Measurements from ENCODE around the gene ARID2.
A peak's percentile ranks its signal among the peaks of the same experiment; 100 is the strongest.

Gene ARID2

DNA sequence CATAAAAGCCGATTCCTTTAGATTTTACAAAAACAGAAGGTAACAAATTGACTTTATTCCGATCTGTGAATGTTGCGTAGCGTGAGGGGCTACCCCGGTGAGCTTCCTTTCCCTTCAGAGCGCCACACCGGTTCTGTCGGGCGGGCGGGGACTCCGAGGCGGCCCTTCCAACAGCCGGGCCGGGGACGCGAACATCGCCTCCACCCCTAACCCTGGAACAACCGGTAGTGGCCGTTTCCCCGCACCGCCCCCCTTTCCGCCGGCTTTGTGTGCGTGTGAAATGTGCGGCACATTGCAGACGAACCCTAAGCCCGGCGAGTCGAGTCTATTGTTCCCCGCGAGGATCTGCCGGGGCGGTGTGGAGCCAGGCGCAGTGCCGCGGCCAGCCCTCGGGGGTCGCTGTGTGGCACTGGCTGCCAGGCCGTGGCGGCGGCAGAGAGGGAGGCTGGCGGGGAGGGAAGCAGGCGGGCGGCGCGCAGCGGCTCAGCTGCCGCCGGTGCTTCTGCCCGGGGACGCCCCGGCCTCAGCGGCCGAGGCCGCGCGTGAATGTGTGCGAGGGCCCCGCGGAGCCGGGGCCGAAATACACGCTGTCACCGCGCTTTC, 775 bp upstream of the ARID2 start:
- Mint-ChIP-seq H3K27ac (peak overlapping the region; percentile 93), H3K27me3 (ENCODE audit: low read depth) (no peaks in the 10 kb centered on the region), H3K4me1 (ENCODE audit: low read depth) (peaks cover 23% of the 10 kb centered on the region), H3K36me3 (ENCODE audit: low read depth) (peaks cover 19% of the 10 kb centered on the region), H3K9me3 (no peaks in the 10 kb centered on the region), H3K4me3 (peak overlapping the region; percentile 96)

DNA sequence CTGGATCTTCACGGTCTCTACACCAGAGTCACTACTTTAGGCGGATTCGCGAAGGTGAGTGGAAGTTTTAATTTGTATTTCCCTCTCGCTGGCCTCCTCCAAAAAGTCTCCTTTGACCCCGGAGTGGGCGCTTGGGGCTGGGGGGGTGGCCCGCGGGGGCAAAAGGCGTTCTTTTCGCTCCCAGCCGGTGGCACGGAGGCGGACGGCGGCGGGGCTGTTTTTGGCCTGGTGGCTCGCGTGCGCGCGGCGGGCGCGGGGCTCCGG, 510 bp downstream of the ARID2 start:
- Mint-ChIP-seq H3K27ac (peak overlapping the region; percentile 96), H3K9me3 (no peaks in the 10 kb centered on the region), H3K4me3 (peak overlapping the region; percentile 93), H3K36me3 (ENCODE audit: low read depth) (peaks cover 24% of the 10 kb centered on the region), H3K27me3 (ENCODE audit: low read depth) (no peaks in the 10 kb centered on the region), H3K4me1 (ENCODE audit: low read depth) (peaks cover 27% of the 10 kb centered on the region)

DNA sequence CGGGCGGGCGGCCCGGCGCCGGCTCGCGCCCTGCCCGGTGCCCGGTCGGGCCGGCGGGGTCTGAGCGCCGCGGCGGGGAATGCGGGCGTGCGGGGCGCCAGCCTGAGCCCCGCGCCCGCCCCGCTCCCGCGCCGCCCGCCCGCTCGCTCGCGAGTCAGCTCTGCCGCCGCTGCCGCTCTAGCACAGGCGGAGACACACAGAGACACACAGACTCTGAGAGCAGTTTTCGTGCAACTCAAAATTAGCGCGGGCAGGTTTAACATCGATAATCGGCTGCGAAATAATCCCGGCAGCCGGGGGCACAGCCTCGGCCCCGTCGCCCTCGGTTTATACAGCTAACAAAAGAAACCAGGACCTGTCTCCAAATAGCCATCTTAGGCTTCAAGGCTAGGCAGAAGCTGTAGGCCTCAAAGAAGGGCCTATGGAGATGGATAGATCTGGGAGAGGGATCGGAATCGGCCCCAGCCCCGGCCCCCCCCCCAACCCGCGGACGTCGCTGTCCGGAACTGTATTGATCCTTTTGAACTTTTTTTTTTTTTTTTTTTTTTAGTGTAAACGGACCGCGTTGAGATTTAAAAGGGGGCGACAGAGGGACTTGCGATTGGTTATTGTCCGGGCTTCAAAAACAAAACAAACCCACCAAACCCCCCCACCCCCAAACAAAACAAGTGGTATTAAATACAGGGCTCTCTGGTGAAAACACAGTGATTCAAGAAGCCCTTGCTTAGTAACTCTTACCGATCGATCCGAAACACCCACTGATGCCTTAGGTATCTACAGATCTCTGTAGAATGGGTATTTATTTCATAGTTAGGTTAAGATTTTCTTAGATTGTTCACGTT, 1.1 kb downstream of the ARID2 start:
- Mint-ChIP-seq H3K36me3 (ENCODE audit: low read depth) (peaks cover 30% of the 10 kb centered on the region), H3K9me3 (no peaks in the 10 kb centered on the region), H3K4me1 (ENCODE audit: low read depth) (peaks cover 30% of the 10 kb centered on the region), H3K4me3 (peak overlapping the region; percentile 93), H3K27me3 (ENCODE audit: low read depth) (no peaks in the 10 kb centered on the region), H3K27ac (peak overlapping the region; percentile 92)

DNA sequence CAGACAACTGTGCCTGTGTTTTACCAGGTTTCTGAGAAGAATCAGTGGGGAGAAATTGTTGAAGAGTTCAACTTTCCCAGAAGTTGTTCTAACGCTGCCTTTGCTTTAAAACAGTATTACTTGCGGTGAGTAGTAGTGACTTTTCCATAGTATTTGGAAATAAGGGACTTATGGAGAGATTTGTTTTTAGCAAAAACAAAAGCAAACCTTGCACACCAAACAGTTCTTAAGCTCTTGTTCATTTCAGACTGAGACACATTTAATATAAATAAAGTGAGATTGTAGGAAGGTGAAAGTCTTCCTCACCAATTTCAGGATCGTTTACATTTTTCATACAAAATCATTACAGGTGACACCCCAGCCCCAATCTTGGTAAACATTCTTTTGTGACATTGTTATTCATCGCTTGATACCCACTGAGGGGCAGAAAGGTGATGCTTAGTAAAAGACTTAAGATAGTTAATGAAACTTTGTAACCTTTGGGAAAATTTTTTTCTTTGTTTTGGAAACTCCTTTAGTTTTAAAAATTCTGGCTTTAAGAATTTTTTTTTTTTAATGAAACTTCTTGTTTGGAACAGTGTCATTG, 1.8 kb downstream of the ARID2 start:
- H3K27ac Mint-ChIP-seq = peak overlapping the region; percentile 92
- H3K4me1 Mint-ChIP-seq (ENCODE audit: low read depth) = peaks cover 33% of the 10 kb centered on the region
- no peaks in the 10 kb centered on the region for H3K9me3 Mint-ChIP-seq
- H3K27me3 Mint-ChIP-seq (ENCODE audit: low read depth) = no peaks in the 10 kb centered on the region
- H3K4me3 Mint-ChIP-seq = peak overlapping the region; percentile 93
- peaks cover 31% of the 10 kb centered on the region for H3K36me3 Mint-ChIP-seq (ENCODE audit: low read depth)

DNA sequence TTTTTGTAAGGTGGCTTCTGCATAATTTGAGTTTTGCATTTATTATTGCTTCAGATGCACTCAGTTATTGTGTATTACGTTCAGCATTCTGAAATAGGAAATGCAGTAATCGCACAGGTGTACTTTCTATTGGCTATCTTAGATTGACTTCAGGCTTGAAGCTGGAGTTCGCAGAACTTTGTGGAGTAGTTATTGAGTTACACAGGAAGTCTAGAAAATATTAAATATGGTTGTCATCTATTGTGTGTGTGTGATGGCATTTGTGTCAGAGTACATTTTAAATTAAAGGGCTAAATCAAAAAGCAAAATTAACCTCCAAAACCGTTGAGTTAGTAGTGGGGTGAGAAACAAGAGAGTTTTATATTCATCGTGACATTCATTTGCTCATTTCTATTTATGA, 2.7 kb downstream of the ARID2 start:
- Mint-ChIP-seq H3K36me3 (ENCODE audit: low read depth) (peaks cover 39% of the 10 kb centered on the region), H3K9me3 (peaks cover 6% of the 10 kb centered on the region), H3K27ac (peak overlapping the region; percentile 87), H3K4me1 (ENCODE audit: low read depth) (peaks cover 34% of the 10 kb centered on the region), H3K27me3 (ENCODE audit: low read depth) (no peaks in the 10 kb centered on the region), H3K4me3 (peak overlapping the region; percentile 82)

DNA sequence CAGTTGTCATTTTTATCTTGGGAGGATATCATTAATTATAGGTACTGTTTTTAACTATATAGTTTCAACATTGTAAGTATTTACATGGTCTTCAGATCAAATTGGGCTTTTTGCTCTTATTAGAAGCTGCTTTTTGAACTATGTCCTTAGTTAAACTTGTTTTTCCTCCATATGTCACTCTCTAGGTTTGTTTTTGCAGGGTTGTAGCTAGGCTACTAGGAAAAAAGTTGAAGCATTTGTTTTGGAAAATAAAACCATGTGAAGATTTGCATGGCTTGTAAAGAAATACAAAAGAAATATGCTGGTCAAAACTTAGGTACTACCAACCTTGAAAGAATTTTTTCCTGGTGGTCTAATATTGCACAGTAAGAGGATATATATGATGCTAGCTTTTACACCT, 3.4 kb downstream of the ARID2 start:
- H3K4me1 Mint-ChIP-seq (ENCODE audit: low read depth) = peaks cover 32% of the 10 kb centered on the region
- H3K4me3 Mint-ChIP-seq = peak overlapping the region; percentile 76
- H3K9me3 Mint-ChIP-seq = peaks cover 8% of the 10 kb centered on the region
- H3K27ac Mint-ChIP-seq = peak overlapping the region; percentile 67
- H3K27me3 Mint-ChIP-seq (ENCODE audit: low read depth) = no peaks in the 10 kb centered on the region
- H3K36me3 Mint-ChIP-seq (ENCODE audit: low read depth) = peaks cover 42% of the 10 kb centered on the region

DNA sequence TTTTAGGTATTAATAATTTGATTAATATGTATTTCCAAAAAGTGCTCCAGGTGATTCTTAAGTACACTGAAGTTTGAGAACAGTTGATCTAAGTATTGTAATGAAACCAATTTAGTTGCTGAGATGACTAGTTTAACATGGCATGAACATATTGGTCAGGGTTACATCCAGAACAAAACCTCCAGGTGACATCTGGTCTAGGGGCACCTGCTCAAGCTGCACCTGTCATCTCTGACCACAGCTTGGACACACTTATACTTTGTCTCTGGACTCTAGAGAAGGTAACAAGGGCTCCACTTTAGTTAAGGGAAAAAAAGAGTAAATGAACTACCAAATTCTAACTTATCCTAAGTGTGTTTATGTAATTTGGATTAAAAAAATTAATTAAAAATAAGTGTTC, 8.1 kb downstream of the ARID2 start:
- Mint-ChIP-seq H3K36me3 (ENCODE audit: low read depth) (peaks cover 43% of the 10 kb centered on the region), H3K9me3 (peaks cover 13% of the 10 kb centered on the region), H3K4me3 (no peak overlapping the region), H3K27me3 (ENCODE audit: low read depth) (no peaks in the 10 kb centered on the region), H3K4me1 (ENCODE audit: low read depth) (peaks cover 24% of the 10 kb centered on the region), H3K27ac (no peak overlapping the region)

DNA sequence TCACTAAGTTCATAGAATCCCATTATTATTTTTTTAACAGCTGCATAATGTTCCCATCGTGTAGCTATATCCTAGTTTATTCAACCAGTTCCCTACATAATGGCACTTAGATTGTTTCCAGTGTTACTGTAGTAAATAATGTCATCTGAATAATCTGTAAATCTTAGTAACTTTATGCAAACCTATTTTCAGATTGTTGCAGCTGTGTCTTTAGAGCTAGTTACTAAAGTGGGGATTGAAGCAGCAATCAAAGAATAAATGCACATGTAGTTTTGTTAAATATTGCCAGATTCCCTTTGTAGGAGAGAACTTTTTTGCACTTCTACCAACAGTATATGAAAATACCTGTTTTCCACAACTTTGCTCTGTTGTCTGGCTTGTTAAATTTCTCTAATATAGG, 13.1 kb downstream of the ARID2 start:
- Mint-ChIP-seq H3K9me3 (peaks cover 5% of the 10 kb centered on the region), H3K36me3 (ENCODE audit: low read depth) (peaks cover 13% of the 10 kb centered on the region), H3K4me3 (no peak overlapping the region), H3K4me1 (ENCODE audit: low read depth) (peaks cover 13% of the 10 kb centered on the region), H3K27me3 (ENCODE audit: low read depth) (no peaks in the 10 kb centered on the region), H3K27ac (no peak overlapping the region)

DNA sequence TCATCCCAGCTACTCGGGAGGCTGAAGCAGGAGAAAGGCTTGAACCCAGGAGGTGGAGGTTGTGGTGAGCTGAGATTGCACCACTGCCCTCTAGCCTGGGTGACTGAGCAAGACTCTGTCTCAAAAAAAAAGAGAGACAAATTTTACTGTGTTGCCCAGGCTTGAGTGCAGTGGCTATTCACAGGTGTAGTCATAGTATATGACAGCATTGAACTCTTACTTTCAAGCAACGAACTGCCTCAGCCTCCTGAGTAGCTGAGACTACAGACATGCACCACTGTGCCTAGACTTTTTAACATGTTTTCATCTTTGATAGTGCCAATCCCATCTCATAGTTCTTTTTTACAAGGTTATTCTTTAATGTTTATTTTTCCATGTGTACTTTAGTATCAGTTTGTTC, 13.7 kb downstream of the ARID2 start:
- peaks cover 10% of the 10 kb centered on the region for H3K36me3 Mint-ChIP-seq (ENCODE audit: low read depth)
- H3K27ac Mint-ChIP-seq = no peak overlapping the region
- peaks cover 5% of the 10 kb centered on the region for H3K9me3 Mint-ChIP-seq
- H3K27me3 Mint-ChIP-seq (ENCODE audit: low read depth) = no peaks in the 10 kb centered on the region
- peaks cover 16% of the 10 kb centered on the region for H3K4me1 Mint-ChIP-seq (ENCODE audit: low read depth)
- H3K4me3 Mint-ChIP-seq = no peak overlapping the region

DNA sequence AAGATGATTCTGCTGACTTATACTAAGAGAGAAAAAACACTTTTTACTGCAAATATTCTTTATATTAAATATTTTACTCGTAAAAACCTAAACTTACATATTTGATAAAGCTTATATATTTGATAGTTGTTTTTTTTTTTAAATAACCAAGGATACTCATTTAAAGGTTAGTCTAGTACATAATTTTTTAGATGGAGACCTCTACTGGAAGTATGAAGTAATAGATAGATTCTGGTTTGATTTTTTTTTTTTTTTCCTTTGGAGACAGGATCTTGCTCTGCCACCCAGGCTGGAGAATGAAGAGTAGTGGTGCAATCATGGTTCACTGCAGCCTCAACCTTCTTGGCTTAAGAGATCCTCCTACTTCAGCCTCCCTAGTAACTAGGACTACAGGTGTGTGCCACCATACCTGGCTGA, 16.4 kb downstream of the ARID2 start:
- peak overlapping the region; percentile 1 for H3K27ac Mint-ChIP-seq
- peaks cover 5% of the 10 kb centered on the region for H3K9me3 Mint-ChIP-seq
- no peak overlapping the region for H3K4me3 Mint-ChIP-seq
- no peaks in the 10 kb centered on the region for H3K27me3 Mint-ChIP-seq (ENCODE audit: low read depth)
- peaks cover 31% of the 10 kb centered on the region for H3K4me1 Mint-ChIP-seq (ENCODE audit: low read depth)
- peaks cover 13% of the 10 kb centered on the region for H3K36me3 Mint-ChIP-seq (ENCODE audit: low read depth)

DNA sequence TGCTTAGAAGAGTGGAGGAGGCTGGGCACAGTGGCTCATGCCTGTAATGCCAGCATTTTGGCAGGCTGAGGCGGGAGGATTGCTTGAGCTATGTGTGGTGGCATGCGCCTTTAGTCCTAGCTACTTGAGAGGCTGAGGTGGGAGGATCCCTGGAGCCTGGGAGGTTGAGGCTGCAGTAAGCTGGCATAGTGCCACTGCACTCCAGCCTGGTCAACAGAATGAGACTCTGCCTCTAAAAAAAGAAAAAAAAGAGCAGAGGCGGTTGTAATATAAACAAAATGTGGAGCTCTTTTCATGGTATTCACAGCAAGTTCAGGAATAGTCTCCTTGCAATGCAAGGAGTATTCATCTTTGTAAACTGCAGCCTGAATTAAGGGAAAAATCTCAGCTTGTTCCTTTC, 27.2 kb downstream of the ARID2 start:
- H3K27me3 Mint-ChIP-seq (ENCODE audit: low read depth) = no peaks in the 10 kb centered on the region
- peaks cover 14% of the 10 kb centered on the region for H3K36me3 Mint-ChIP-seq (ENCODE audit: low read depth)
- peaks cover 25% of the 10 kb centered on the region for H3K4me1 Mint-ChIP-seq (ENCODE audit: low read depth)
- no peaks in the 10 kb centered on the region for H3K9me3 Mint-ChIP-seq
- H3K4me3 Mint-ChIP-seq = no peak overlapping the region
- H3K27ac Mint-ChIP-seq = no peak overlapping the region

DNA sequence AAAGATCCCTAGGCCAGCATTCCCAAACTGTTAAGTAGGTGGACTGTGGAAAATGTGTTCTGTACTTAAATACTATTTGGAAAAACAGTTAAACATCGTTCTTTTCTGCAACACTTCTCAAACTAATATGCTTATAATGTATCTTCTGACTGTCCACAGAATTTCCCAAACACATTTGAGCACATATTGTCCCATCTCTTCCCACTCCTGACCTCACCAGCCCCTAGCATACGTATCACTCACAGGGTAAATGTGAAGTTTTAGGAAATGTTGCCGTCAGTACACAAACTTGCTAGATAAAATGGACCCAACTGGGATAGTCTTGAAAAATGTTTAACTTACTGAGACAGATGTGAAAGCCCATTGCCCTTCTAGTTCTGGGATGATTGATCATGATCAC, 27.7 kb downstream of the ARID2 start:
- Mint-ChIP-seq H3K4me1 (ENCODE audit: low read depth) (peaks cover 28% of the 10 kb centered on the region), H3K4me3 (no peak overlapping the region), H3K36me3 (ENCODE audit: low read depth) (peaks cover 14% of the 10 kb centered on the region), H3K9me3 (no peaks in the 10 kb centered on the region), H3K27me3 (ENCODE audit: low read depth) (no peaks in the 10 kb centered on the region), H3K27ac (no peak overlapping the region)

DNA sequence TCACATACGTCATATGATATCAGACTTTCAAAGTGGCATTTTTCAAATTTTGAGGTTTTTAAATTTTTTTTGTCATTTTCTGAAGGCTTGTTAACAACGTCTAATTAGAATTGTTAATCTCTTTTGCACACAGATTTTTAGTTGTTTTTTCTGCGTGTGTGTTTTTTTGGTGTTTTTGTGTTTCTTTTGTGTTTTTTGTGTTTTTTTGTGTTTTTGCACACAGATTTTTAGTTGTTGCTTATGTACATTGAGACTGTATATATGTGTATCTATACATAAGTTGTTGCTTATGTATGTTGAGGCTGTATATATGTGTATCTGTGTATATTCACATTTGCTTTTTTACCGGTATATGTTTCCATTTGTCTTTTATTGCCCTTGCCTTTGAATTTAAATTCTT, 30.8 kb downstream of the ARID2 start:
- Mint-ChIP-seq H3K9me3 (no peaks in the 10 kb centered on the region), H3K4me1 (ENCODE audit: low read depth) (peaks cover 20% of the 10 kb centered on the region), H3K27ac (no peak overlapping the region), H3K36me3 (ENCODE audit: low read depth) (peaks cover 6% of the 10 kb centered on the region), H3K4me3 (no peak overlapping the region), H3K27me3 (ENCODE audit: low read depth) (no peaks in the 10 kb centered on the region)

DNA sequence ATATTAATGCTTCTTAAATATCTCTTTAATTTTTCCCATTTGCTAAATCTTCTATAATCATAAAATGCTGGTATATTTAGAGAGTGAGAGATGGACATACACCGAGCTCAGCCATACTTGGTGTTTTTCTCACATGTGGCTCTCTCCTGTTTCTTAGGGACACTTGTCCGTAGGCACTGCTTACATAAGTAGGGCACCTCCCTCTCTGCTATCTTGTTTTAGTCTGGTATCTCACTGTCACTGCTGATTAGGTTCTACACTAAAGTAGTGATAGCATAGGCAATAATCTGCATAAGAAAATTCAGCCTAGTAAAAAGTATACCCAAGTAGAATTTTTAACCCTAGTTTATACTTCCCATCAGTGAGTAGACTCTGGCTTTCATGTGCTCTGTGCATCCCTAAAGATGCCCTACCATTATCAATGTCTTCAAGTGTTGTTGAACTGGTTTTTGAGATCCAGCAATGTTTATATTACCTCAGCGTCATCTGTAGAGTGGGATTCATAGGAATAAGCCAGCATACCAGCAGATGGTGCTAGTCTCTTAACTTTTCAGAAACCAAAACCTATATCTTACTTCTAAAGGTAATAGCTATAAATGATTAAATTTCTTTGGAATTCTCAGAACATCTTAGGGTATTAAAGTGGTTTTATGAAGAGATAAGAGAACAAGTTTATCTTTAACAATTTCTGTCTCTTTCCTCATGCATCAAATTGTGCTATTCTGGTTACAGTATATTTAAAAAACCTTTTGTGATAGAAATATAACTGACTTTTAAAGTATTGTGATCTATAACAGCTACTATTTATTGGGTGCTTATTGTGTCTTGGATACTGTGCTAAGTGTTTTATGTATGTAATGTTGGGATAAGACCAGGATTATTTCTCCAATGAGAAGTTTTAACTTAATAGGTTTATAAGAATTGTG, 32.9 kb downstream of the ARID2 start:
- Mint-ChIP-seq H3K4me1 (ENCODE audit: low read depth) (peaks cover 19% of the 10 kb centered on the region), H3K36me3 (ENCODE audit: low read depth) (peaks cover 6% of the 10 kb centered on the region)

More for the DNA sequence above, 32.9 kb downstream of the ARID2 start:
- H3K9me3 Mint-ChIP-seq = peaks cover 2% of the 10 kb centered on the region
- H3K27ac Mint-ChIP-seq = no peak overlapping the region
- H3K27me3 Mint-ChIP-seq (ENCODE audit: low read depth) = no peaks in the 10 kb centered on the region
- no peak overlapping the region for H3K4me3 Mint-ChIP-seq

All from T-helper 1 cell treated with Interleukin-12 subunit alpha and Interleukin-12 subunit beta and Interleukin-4 antibody, amounts not matched to agents 30 μg/mL and 1 μg/mL, for 36 hours (primary cell).